Measurements from ENCODE around the gene IQSEC3. TPM values are rescaled to one million over a fixed set of nuclear protein-coding genes. Genes with fewer than 3 reads are reported as not detected.
"Not testable (repeated sequence)": the region's sequence is repeated elsewhere in the genome, so short reads cannot be mapped to it uniquely, and the experiment has no call there.

IQSEC3 gene
- polyA plus RNA-seq, 2 donors = 0.13 to 0.14 TPM

DNA sequence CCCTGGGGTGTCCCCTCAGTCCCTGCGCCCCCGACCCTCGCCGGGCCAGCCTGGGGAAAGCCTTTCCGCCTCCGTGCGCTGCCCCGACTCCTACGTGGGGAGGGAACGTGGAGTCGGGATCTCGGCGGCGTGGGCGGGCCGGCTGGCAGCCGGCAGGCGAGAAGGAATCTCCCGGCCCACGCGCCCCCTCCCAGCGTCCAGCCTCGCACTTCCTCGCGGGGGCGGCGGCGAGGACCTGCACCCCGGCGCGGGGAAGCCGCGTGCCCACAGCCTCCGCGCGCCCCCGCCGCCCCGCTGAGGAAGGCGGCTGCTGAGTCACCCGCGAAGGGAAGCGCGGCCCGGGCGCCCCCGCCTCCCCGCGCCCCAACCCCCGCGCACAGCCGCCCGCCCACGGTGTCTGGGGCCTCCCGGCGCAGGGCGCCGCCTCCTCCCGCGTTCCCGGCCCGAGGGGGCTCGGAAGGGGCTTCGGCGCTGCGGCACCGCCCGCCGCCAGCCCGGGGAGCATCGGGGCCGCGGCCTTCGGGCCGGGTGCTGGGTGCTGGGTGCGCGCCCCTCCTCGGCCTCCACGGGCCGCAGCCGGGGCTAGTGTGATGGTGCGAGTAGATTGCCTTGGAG, 11.3 kb downstream of the IQSEC3 start:
- H3K36me3 ChIP-seq (ENCODE audit: control insufficient read depth in 2 of 2, insufficient read depth in 2 of 2, low read length in 1 of 2); H3K9me3 ChIP-seq (ENCODE audit: control insufficient read depth in 2 of 2, insufficient read depth in 1 of 2, low read depth in 1 of 2, low read length in 1 of 2); H3K27me3 ChIP-seq (ENCODE audit: control insufficient read depth in 1 of 2, insufficient read depth in 2 of 2, low read length in 2 of 2); H3K27ac ChIP-seq (ENCODE audit: low read depth in 2 of 2, low read length in 1 of 2); H3K4me1 ChIP-seq (ENCODE audit: control insufficient read depth in 2 of 2, insufficient read depth in 2 of 2, low read length in 1 of 2): not testable (repeated sequence)
- WGBS, 2 donors = 3 to 5% methylated on average over 45 to 74 of the region's 82 CpGs
- peak overlapping the region in 1 of 2 donors; percentile 33 for H3K4me3 ChIP-seq (ENCODE audit: low read depth in 1 of 2, low read length in 2 of 2)

DNA sequence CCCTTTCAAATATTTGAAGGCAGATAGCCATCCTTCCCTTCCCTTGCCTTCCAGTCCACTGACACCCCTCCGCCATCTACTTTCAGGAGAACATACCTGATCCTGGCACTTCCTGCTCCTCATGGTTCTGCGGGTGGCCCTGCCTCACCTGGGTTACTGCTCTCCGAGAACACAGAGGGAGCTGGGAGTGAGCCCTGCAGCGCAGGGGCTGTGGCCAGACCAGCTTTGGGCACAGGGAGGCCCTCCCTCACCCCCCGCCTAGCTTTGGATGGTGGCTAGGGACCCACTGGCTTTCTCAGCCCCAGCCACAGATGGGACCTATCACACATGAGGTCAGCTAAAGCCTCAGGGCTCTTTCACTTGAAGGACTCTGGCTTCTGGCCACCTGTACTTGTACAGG, 12.4 kb downstream of the IQSEC3 start:
- no peaks in the 10 kb centered on the region for H3K36me3 ChIP-seq (ENCODE audit: control insufficient read depth in 2 of 2, insufficient read depth in 2 of 2, low read length in 1 of 2)
- 88 to 90% methylated on average over 5 of the region's 5 CpGs for WGBS, 2 donors
- H3K27me3 ChIP-seq (ENCODE audit: control insufficient read depth in 1 of 2, insufficient read depth in 2 of 2, low read length in 2 of 2) = peaks cover 4 to 5% of the 10 kb centered on the region in 2 donors

DNA sequence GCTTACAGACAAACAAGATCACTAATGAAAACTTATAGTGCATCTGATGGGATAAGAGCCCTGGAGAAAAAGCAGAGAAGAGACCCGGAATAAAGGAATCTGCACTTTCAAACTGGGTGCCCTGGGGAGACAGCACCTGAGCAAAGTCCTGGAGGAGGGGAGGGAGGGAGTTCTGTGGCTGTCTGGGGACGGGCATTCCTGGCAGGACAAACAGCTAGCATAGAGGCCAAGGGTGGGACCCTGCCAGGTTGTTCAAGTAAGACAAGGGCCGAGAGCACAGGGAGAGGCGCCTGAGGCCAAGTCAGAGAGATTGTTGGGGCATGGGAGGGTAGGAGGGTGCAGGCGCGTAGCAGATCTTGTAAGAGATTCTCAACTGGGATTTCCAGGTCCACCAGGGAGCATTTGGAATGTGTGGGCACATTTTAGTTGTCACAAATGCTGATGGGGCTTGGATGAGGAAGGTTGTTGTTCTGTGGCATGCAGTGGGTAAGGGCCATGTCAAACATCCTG, 14.2 kb downstream of the IQSEC3 start:
- Histone ChIP-seq H3K9me3 (ENCODE audit: control insufficient read depth in 2 of 2, insufficient read depth in 1 of 2, low read depth in 1 of 2, low read length in 1 of 2) (no peaks in the 10 kb centered on the region), H3K36me3 (ENCODE audit: control insufficient read depth in 2 of 2, insufficient read depth in 2 of 2, low read length in 1 of 2) (no peaks in the 10 kb centered on the region), H3K4me1 (ENCODE audit: control insufficient read depth in 2 of 2, insufficient read depth in 2 of 2, low read length in 1 of 2) (peaks cover 0 to 8% of the 10 kb centered on the region in 2 donors), H3K27ac (ENCODE audit: low read depth in 2 of 2, low read length in 1 of 2) (no peak overlapping the region), H3K4me3 (ENCODE audit: low read depth in 1 of 2, low read length in 2 of 2) (no peak overlapping the region), H3K27me3 (ENCODE audit: control insufficient read depth in 1 of 2, insufficient read depth in 2 of 2, low read length in 2 of 2) (peaks cover 2 to 6% of the 10 kb centered on the region in 2 donors)
- WGBS, 2 donors = 53 to 54% methylated on average over 6 of the region's 6 CpGs

More for the DNA sequence above, 12.4 kb downstream of the IQSEC3 start:
- Histone ChIP-seq H3K9me3 (ENCODE audit: control insufficient read depth in 2 of 2, insufficient read depth in 1 of 2, low read depth in 1 of 2, low read length in 1 of 2) (no peaks in the 10 kb centered on the region), H3K4me3 (ENCODE audit: low read depth in 1 of 2, low read length in 2 of 2) (no peak overlapping the region), H3K4me1 (ENCODE audit: control insufficient read depth in 2 of 2, insufficient read depth in 2 of 2, low read length in 1 of 2) (peaks cover 0 to 1% of the 10 kb centered on the region in 2 donors), H3K27ac (ENCODE audit: low read depth in 2 of 2, low read length in 1 of 2) (no peak overlapping the region)

DNA sequence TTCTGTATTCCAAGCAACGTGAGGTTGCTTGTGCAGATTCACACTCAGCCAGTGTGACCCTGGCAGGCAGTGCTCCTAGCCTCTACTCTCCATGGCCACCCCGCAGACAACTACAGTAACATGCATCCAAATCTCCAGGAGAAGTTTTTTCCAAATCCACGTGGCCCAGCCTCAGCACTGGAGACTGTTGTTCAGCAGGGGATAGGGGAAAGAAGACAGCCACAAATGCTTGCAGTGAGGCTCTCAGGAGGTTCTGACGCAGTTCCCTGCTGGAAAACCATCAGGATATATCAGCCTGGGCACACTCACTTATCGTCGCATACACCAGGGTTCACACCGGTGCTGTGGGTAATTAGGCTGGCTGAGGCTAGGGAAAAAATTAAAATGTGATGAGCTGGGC, 16.2 kb downstream of the IQSEC3 start:
- Histone ChIP-seq H3K4me3 (ENCODE audit: low read depth in 1 of 2, low read length in 2 of 2) (no peak overlapping the region), H3K9me3 (ENCODE audit: control insufficient read depth in 2 of 2, insufficient read depth in 1 of 2, low read depth in 1 of 2, low read length in 1 of 2) (no peaks in the 10 kb centered on the region), H3K4me1 (ENCODE audit: control insufficient read depth in 2 of 2, insufficient read depth in 2 of 2, low read length in 1 of 2) (peaks cover 0 to 8% of the 10 kb centered on the region in 2 donors), H3K27me3 (ENCODE audit: control insufficient read depth in 1 of 2, insufficient read depth in 2 of 2, low read length in 2 of 2) (peaks cover 2 to 6% of the 10 kb centered on the region in 2 donors), H3K36me3 (ENCODE audit: control insufficient read depth in 2 of 2, insufficient read depth in 2 of 2, low read length in 1 of 2) (no peaks in the 10 kb centered on the region), H3K27ac (ENCODE audit: low read depth in 2 of 2, low read length in 1 of 2) (no peak overlapping the region)
- 69 to 70% methylated on average over 7 of the region's 7 CpGs for WGBS, 2 donors

DNA sequence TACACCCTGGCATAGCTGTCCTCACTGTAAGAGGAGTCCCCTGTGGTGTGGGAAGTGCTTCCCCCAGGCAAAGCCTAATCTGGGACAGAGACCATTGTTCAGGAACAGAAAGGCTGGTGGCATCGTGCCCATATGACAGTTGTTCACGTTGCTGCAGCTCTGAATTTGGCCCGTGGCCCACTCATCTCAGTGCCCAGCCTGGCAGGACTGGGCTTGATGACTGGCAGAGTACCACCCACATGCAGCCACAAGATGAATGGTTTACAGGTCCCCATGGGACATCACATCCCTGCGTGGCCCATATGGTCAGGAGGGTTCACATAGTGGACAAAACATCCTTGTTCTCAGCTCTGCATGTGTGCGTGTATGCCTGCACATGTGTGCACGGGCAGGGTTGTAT, 17.5 kb downstream of the IQSEC3 start:
- Histone ChIP-seq H3K27ac (ENCODE audit: low read depth in 2 of 2, low read length in 1 of 2) (no peak overlapping the region), H3K4me1 (ENCODE audit: control insufficient read depth in 2 of 2, insufficient read depth in 2 of 2, low read length in 1 of 2) (peaks cover 0 to 8% of the 10 kb centered on the region in 2 donors), H3K4me3 (ENCODE audit: low read depth in 1 of 2, low read length in 2 of 2) (no peak overlapping the region), H3K27me3 (ENCODE audit: control insufficient read depth in 1 of 2, insufficient read depth in 2 of 2, low read length in 2 of 2) (peaks cover 0 to 3% of the 10 kb centered on the region in 2 donors), H3K9me3 (ENCODE audit: control insufficient read depth in 2 of 2, insufficient read depth in 1 of 2, low read depth in 1 of 2, low read length in 1 of 2) (no peaks in the 10 kb centered on the region), H3K36me3 (ENCODE audit: control insufficient read depth in 2 of 2, insufficient read depth in 2 of 2, low read length in 1 of 2) (no peaks in the 10 kb centered on the region)
- WGBS, 2 donors = 34 to 49% methylated on average over 6 of the region's 6 CpGs

DNA sequence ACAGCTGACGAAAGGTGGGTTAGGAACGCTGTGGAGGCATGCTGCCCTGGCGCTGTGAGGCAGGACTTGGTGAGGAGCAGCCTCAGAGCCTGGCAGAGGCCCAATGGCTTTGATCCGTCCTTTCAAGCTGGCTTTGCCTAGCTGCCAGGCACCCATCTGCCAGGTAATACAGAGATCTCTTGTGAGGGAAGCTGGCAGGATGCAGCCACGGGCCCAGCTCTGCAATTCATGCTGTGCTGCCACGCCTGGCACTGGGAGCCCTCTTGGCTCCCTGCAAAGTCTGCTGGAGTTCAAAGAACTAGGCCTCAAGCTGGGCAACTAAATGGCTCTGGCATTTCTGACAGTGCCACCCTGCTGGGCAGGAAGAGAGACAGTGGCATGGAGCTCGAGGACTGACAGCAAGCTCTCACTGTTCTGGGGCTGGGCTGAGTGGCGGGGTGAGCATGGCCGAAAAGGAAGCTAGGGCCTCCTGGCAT, 18.7 kb downstream of the IQSEC3 start:
- peaks cover 0 to 3% of the 10 kb centered on the region in 2 donors for H3K27me3 ChIP-seq (ENCODE audit: control insufficient read depth in 1 of 2, insufficient read depth in 2 of 2, low read length in 2 of 2)
- H3K4me1 ChIP-seq (ENCODE audit: control insufficient read depth in 2 of 2, insufficient read depth in 2 of 2, low read length in 1 of 2) = peaks cover 0 to 8% of the 10 kb centered on the region in 2 donors
- no peaks in the 10 kb centered on the region for H3K36me3 ChIP-seq (ENCODE audit: control insufficient read depth in 2 of 2, insufficient read depth in 2 of 2, low read length in 1 of 2)
- H3K9me3 ChIP-seq (ENCODE audit: control insufficient read depth in 2 of 2, insufficient read depth in 1 of 2, low read depth in 1 of 2, low read length in 1 of 2) = no peaks in the 10 kb centered on the region
- no peak overlapping the region for H3K4me3 ChIP-seq (ENCODE audit: low read depth in 1 of 2, low read length in 2 of 2)
- WGBS, 2 donors = 38 to 51% methylated on average over 9 of the region's 9 CpGs
- no peak overlapping the region for H3K27ac ChIP-seq (ENCODE audit: low read depth in 2 of 2, low read length in 1 of 2)

DNA sequence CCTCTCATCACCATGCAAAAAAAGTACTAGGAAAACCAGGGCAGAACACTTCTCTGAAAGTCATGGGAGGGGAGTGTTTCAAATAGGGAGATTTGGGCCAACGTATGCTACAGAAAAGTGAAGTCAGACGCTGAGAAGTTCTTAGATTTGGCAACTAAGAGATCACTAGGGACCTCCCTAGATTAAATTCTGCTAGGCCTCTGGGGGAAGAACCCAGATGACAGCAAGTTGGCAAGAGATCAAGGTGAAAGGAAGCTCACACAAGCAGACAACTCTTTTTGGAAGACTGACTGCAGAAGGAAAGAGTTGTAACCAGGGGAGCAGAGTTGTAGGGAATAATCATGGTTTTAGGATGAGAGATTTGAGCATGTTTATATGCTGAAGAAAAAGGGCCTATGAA, 20.7 kb downstream of the IQSEC3 start:
- Histone ChIP-seq H3K4me1 (ENCODE audit: control insufficient read depth in 2 of 2, insufficient read depth in 2 of 2, low read length in 1 of 2) (peaks cover 0 to 8% of the 10 kb centered on the region in 2 donors), H3K9me3 (ENCODE audit: control insufficient read depth in 2 of 2, insufficient read depth in 1 of 2, low read depth in 1 of 2, low read length in 1 of 2) (peaks cover 0 to 2% of the 10 kb centered on the region in 2 donors), H3K4me3 (ENCODE audit: low read depth in 1 of 2, low read length in 2 of 2) (no peak overlapping the region), H3K36me3 (ENCODE audit: control insufficient read depth in 2 of 2, insufficient read depth in 2 of 2, low read length in 1 of 2) (no peaks in the 10 kb centered on the region), H3K27me3 (ENCODE audit: control insufficient read depth in 1 of 2, insufficient read depth in 2 of 2, low read length in 2 of 2) (peaks cover 0 to 3% of the 10 kb centered on the region in 2 donors), H3K27ac (ENCODE audit: low read depth in 2 of 2, low read length in 1 of 2) (no peak overlapping the region)
- WGBS, 2 donors = 34 to 37% methylated on average over 2 of the region's 2 CpGs

DNA sequence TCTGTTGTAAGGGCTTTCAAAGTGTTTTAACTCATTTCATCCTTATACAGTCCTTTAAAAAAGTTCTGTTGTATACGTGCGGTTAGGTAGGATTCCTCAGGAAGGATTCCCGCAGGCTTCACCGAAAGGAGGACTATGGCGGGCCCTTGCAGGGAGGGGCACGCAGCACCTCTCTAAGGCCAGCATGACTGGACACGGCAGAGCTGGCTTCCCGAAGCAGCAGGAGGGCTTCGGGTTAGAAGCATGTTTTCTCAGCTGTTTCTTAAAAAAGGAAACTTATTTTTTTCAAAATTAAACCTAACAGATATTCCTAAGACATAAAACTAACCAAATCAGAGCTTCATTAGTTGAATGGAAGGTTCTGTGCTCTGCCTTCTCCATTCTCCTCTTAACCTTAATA, 21.3 kb downstream of the IQSEC3 start:
- H3K4me3 ChIP-seq (ENCODE audit: low read depth in 1 of 2, low read length in 2 of 2) = no peak overlapping the region
- H3K9me3 ChIP-seq (ENCODE audit: control insufficient read depth in 2 of 2, insufficient read depth in 1 of 2, low read depth in 1 of 2, low read length in 1 of 2) = peaks cover 0 to 2% of the 10 kb centered on the region in 2 donors
- no peak overlapping the region for H3K27ac ChIP-seq (ENCODE audit: low read depth in 2 of 2, low read length in 1 of 2)
- peaks cover 0 to 3% of the 10 kb centered on the region in 2 donors for H3K27me3 ChIP-seq (ENCODE audit: control insufficient read depth in 1 of 2, insufficient read depth in 2 of 2, low read length in 2 of 2)
- WGBS, 2 donors = 67 to 81% methylated on average over 9 of the region's 9 CpGs
- no peaks in the 10 kb centered on the region for H3K36me3 ChIP-seq (ENCODE audit: control insufficient read depth in 2 of 2, insufficient read depth in 2 of 2, low read length in 1 of 2)
- peaks cover 0 to 8% of the 10 kb centered on the region in 2 donors for H3K4me1 ChIP-seq (ENCODE audit: control insufficient read depth in 2 of 2, insufficient read depth in 2 of 2, low read length in 1 of 2)

DNA sequence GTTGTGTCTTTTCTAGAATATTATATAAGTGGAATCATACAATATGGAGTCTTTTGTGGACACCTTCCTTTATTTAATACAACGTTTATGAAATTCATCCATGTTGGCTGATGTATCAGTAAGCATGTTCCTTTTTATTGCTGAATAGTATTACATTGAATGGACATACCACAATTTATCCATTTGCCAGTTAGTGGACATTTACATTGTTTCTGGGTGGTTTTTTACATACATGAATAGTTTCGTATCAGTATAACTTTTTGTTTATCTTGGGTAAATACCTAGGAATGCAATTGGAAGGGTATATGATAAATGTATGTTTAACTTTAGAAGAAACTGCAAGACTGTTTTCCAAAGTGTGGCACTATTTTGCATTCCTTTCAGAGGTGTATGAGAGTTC, 23.1 kb downstream of the IQSEC3 start:
- no peaks in the 10 kb centered on the region for H3K36me3 ChIP-seq (ENCODE audit: control insufficient read depth in 2 of 2, insufficient read depth in 2 of 2, low read length in 1 of 2)
- WGBS, 2 donors = 73 to 74% methylated on average over 2 of the region's 2 CpGs
- peaks cover 0 to 3% of the 10 kb centered on the region in 2 donors for H3K4me1 ChIP-seq (ENCODE audit: control insufficient read depth in 2 of 2, insufficient read depth in 2 of 2, low read length in 1 of 2)

DNA sequence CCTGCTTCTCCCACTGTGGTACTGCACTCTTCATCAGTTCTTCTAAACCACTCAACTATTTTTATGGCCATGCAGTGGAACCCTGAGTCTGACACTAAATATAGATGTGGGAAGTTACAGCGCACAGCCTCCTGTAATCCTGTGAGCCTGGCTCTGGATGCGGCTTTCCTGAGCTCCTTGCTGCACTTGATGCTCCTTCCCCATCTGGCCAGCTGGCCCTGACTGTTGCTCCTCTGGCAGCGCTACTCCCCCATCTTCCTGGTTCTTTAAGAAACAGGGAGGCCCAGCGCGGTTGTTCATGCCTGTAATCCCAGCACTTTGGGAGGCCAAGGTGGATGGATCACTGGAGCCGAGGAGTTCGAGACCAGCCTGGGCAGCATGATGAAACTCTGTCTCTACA, 24.6 kb downstream of the IQSEC3 start:
- 79 to 86% methylated on average over 7 of the region's 7 CpGs for WGBS, 2 donors
- H3K4me1 ChIP-seq (ENCODE audit: control insufficient read depth in 2 of 2, insufficient read depth in 2 of 2, low read length in 1 of 2) = no peaks in the 10 kb centered on the region
- H3K27me3 ChIP-seq (ENCODE audit: control insufficient read depth in 1 of 2, insufficient read depth in 2 of 2, low read length in 2 of 2) = no peaks in the 10 kb centered on the region
- H3K9me3 ChIP-seq (ENCODE audit: control insufficient read depth in 2 of 2, insufficient read depth in 1 of 2, low read depth in 1 of 2, low read length in 1 of 2) = peaks cover 0 to 2% of the 10 kb centered on the region in 2 donors
- H3K36me3 ChIP-seq (ENCODE audit: control insufficient read depth in 2 of 2, insufficient read depth in 2 of 2, low read length in 1 of 2) = no peaks in the 10 kb centered on the region
- H3K4me3 ChIP-seq (ENCODE audit: low read depth in 1 of 2, low read length in 2 of 2) = no peak overlapping the region
- H3K27ac ChIP-seq (ENCODE audit: low read depth in 2 of 2, low read length in 1 of 2) = no peak overlapping the region

More for the DNA sequence above, 23.1 kb downstream of the IQSEC3 start:
- Histone ChIP-seq H3K27me3 (ENCODE audit: control insufficient read depth in 1 of 2, insufficient read depth in 2 of 2, low read length in 2 of 2) (no peaks in the 10 kb centered on the region), H3K4me3 (ENCODE audit: low read depth in 1 of 2, low read length in 2 of 2) (no peak overlapping the region), H3K9me3 (ENCODE audit: control insufficient read depth in 2 of 2, insufficient read depth in 1 of 2, low read depth in 1 of 2, low read length in 1 of 2) (peaks cover 0 to 2% of the 10 kb centered on the region in 2 donors), H3K27ac (ENCODE audit: low read depth in 2 of 2, low read length in 1 of 2) (no peak overlapping the region)

Data from esophagus (tissue), 2 donors.